Fibroblast of lung (primary cell): Measurements from ENCODE around the gene TRIM36.

Experiments
- CTCF ChIP-seq, 2 donors: IDR thresholded peaks in 1 of 2; conservative IDR thresholded peaks in 1 of 2; 1 replicate in 1 of 2; 2 replicates in 1 of 2; pipeline ENCODE4 v1.5.1; 2011 to 2012; ENCODE audit warnings: low read length in 2 of 2, control low read depth in 1 of 2, inconsistent platforms in 1 of 2, low read depth in 1 of 2, mild to moderate bottlenecking in 1 of 2
- EZH2 ChIP-seq: IDR thresholded peaks from 2 replicates; pipeline ENCODE4 v1.5.1; 2012; ENCODE audit warnings: low read length, control low read depth, mild to moderate bottlenecking; ENCODE audit errors: missing control alignments

- TF ChIP-seq CTCF (conservative IDR thresholded peaks at IDR 0.05 in 1 of 2, IDR thresholded peaks at IDR 0.05 in 1 of 2; ENCODE audit: low read depth in 1 of 2, low read length in 2 of 2) (no peak), EZH2 (no peak)
These were observed 81.8 kb downstream of the TRIM36 start for GRCh38 chr5:115087951-115088350.
